Activated CD8-positive, alpha-beta memory T cell treated with anti-CD3 and anti-CD28 coated beads for 48 hours (primary cell): ENCODE measurements around the gene PPP1R14C.
"Not testable (repeated sequence)": the region's sequence is repeated elsewhere in the genome, so short reads cannot be mapped to it uniquely, and the experiment has no call there.

Source experiments
- DNase-seq, 3 experiments: peaks; one replicate each; pipeline ENCODE4 v3.0.0-alpha.2; 2020; ENCODE audit warnings: low read depth in 2 of 3, low spot score in 2 of 3

The PPP1R14C gene

GRCh38 chr6:150137711-150138110 lies 5.1 kb upstream of the PPP1R14C start:
- not testable (repeated sequence) for DNase-seq

GRCh38 chr6:150138638-150139037 lies 4.2 kb upstream of the PPP1R14C start:
- no peak for DNase-seq

DNA sequence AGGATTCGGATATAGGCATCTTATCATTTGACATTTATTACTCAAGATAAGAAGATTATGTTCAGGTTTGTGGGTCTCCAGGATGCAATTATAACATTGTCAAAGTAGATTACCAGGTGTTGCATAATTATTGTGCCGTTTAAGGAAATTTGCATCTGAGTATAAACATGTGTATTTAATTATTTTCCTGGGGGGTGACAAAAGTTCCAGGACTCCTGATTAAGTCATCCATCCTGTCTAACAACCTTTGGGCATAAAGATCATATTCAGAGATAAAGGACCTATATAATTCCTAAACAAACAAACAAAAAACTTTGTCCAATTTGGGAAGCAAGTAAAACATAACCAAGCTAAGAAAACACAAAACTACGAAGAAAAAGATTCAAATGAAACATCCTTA lies 3.3 kb upstream of the PPP1R14C start:
- no peak for DNase-seq

- no peak for DNase-seq
These were observed 2.4 kb upstream of the PPP1R14C start for GRCh38 chr6:150140236-150140969.

DNA sequence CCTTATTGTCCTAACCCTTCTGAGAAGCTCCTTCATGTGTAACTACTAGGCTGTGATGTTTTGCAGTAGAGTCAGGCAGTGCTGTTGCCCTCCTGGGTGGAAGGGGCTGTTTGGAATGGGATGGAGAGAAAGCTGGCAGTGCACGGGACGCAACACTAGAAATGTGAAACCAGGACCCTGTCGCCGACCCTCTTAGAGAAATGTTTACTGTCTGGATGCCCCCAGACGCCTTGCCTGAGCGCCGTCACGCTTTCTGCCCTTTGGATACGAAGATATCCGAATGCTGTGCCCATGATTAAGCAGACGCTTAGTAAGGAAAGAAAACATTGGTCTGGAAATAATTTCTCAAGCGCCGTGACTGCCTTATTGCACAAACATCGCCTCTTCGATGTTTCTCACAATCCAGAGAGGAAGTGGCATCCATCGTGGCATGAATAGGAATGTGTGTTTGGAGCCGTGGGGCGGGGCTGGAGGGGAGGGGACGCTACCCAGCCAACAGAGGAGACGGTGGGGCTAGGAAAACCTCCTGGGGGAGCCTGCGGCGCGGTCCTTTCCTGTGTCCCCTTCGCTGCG lies 661 bp upstream of the PPP1R14C start:
- DNase-seq, result no peak

DNA sequence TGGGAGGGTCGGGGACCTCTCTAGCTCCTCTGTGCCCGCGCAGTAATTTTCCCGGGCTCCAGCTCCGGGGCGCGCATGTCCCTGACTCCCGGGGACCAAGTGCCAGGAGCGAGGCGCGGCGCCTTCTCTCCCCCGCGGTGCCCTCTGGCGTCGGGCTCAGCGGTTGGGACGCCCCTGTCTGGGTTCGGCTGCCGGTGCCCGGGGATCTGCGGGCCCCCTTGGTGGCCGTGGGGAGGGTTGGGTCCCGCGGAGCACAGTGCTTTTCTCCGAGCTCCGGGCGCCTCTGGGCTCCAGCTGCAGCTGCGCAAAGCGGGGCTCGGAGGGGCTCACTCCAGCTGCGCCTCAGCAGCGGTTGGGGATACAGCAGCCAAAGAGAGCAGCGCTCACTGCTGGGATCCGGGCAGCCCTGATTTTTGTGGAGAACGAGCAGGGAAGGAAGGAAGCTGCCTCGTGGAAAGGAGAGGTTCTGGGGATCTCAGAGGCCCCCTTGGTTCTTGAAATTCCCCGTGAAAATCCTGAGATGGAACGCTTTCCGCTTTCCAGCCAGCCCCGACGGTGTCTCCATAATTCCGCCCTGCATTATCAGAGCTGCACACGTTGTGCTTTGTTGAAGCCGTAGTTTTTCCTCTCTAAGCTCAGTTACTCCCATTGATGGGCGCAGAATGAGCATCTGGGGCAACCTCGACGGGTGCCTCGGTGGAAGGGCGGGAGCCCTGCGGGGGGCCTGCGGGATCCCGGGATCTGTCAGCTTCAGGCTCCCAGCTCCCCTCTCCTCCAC lies 861 bp downstream of the PPP1R14C start:
- DNase-seq, result no peak

DNA sequence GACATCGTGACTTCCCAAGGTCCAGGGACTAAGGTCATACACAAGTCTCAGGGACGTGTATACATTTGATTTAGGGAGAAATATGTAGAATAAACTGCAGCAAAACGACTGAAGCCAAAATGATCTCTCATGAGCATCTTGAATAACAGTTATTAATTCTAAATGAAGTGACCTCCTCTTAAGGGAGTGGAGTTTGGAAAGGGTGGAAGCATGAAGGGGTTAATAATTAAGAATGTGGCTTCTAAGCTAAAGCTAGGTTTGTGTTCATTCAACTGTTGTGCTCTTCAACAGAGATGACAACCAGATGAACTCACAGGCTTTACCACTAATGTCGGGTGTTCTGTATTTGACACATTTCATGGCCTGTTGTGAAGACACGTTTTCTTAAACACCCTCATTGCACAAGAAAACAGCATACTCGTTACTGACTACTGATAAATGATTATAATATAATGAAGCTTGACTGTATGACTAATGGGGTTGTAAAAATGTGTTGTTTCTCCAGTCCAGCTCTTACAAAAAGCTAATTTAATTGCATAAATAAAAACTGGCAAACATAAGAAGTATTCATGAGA lies 1.5 kb downstream of the PPP1R14C start:
- no peak for DNase-seq

GRCh38 chr6:150145427-150145826 lies 2.6 kb downstream of the PPP1R14C start:
- no peak for DNase-seq

DNA sequence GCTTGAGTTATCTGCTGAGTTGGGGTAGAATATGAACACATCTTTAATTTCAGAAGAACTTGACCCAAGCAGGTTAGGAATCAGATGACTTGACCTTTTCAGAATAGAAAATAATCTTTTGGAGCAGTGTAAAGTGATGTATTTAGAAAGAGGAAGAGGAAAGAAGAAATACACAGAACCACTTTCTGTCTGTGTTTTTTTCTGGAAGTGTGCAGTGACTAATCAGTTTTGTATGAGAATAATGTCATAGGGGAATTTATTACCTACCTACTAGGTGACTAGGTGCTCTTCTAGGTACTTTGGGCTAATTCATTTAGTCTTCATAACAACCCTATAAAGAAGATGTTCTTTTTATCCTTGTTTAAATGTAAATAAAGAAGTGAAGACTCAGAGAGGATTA lies 3.0 kb downstream of the PPP1R14C start:
- DNase-seq, result no peak

- DNase-seq, result no peak
These were observed 3.6 kb downstream of the PPP1R14C start for GRCh38 chr6:150146436-150146835.

- no peak for DNase-seq
These were observed 6.3 kb downstream of the PPP1R14C start for GRCh38 chr6:150149146-150149545.

- no peak for DNase-seq
These were observed 7.6 kb downstream of the PPP1R14C start for GRCh38 chr6:150150458-150150820.

DNA sequence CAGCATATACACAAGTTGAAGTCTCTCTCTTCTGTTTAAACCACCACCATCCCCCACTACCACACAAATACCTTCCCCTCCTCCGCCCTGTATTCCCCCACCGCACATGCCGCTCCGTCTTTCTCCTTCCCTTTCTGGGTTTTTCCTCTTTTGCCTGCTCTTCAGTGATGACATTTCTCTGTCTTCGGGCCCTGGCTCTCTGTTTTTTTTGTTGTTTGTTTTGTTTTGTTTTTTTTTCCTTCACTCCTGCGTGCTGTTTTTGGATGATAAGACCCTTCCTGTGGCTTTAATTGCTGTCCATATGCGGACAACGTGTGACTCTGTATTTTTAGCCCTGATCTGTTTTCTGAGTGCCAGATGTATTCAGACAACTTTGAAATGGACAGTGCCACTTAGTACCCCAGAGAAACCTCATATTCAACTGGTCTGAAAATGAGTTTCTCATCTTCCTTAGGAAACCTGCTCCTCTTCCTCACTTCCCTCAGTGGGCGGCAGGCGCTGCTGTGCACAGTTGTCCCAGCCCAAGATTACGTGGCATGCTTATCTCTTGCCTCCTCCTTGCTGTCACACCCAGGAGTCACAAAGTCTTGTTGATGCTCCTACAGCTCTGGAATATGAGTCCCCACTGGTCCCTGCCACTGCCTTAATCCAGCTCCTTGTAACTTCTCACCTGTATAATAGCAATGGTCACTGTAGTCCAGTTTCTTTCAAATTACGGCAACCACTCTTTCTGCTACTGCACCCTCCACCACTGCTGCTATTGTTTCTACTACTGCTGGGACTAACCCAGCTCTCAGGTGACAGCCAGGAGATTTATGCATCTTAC lies 8.2 kb downstream of the PPP1R14C start:
- DNase-seq, result no peak

DNA sequence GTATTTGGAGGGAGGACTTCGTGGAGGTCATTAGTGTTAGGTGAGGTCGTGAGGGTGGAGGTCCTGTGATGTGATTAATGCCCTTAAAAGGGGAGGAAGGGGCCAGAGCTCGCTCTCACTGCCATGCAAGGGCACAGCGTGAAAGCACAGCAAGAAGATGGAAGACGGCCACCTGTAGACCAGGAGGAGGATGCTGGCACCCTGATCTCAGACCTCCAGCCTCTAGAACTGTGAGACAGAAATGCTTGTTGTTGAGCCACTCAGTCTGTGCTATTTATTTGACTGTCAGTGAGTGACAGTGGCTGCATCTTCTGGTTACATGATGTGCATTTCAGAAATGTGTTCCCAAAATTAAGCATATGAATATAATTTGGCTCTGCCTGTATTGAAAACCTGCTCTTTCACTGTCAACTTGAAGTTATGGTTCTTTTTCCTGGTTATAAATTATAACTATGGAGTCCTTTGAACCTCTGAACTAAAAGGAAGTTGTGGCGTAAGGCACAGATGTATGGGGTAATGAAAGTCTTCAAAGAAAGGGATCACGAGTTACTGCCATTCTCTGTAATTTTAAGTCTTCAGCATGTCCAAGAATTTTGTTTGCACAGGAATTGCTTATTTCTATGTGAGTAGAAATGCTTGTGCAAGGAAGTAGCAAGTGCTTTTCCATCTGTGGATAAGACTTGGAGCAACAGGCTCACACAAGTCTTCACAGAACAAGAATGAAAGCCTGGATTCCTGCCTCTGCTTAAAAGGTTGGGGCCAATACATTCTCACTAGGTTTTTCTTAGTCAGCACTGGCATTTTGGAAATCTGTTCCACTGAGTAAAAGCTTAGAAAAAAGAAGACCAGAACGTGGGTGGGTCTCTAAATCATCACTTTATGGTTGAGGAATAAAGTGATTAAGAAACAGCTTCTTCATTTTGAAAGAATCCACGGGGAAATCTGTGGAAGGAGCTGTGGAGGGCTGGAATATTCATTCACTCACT lies 10.3 kb downstream of the PPP1R14C start:
- no peak for DNase-seq

DNA sequence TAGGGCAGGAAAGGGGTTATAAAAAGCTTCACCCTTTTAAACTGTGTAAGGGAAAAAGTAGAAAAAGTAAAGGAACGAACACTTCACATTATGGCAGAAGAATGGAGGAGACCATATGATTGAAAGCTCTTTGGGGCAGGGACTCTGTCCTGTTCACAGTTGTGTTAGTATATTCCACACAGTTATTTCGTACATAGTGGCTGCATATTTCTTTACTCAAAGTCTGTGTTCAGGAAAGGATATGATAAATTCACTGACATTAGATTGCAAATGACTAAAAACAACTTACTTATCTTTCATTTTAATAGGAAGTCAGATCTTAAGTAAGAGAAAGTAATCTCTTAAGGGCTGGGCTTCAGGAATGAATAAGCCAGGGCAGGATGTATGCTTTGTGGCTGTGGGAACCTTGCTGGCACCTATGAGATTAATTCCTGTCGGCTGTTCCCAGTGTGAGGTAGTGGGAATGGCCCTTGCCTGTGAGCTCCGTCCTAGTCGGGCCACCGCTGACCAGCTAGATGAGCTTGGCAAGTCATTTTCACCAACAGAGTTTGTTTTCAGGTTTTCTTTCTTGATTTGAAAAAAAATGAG lies 11.2 kb downstream of the PPP1R14C start:
- no peak for DNase-seq

GRCh38 chr6:150156460-150156859 lies 13.6 kb downstream of the PPP1R14C start:
- DNase-seq, result no peak

GRCh38 chr6:150157081-150157480 lies 14.2 kb downstream of the PPP1R14C start:
- no peak for DNase-seq

DNA sequence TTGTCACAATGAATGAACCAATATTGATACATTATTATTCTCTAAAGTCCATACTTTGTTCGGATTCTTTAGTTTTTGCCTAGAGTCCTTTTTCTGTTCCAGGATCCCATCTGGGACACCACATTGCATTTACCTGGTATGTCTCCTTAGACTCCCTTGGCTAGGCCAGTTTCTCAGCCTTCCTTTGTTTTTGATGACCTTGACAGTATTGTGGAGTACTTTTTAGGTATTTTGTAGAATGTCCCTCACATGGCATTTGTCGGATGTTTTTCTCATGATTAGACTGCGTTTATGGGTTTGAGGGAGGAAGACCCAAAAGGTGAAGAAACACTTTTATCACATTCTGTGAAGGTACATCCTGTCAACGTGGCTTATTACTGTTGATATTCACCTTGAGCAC lies 16.9 kb downstream of the PPP1R14C start:
- DNase-seq, result no peak

GRCh38 chr6:150163970-150164369 lies 21.1 kb downstream of the PPP1R14C start:
- no peak for DNase-seq
